ENCODE results near the gene TRIM46.
"Not testable (repeated sequence)": the region's sequence is repeated elsewhere in the genome, so short reads cannot be mapped to it uniquely, and the experiment has no call there.

Gene TRIM46

GRCh38 chr1:155186067-155186793, 12.6 kb downstream of the TRIM46 start:
- DNase-seq (ENCODE audit: insufficient read length, low spot score): no peak
- TF ChIP-seq POU2F2 (IDR thresholded peaks at IDR 0.05; ENCODE audit: low read depth, low read length) (no peak), POLR2AphosphoS5 (IDR thresholded peaks at IDR 0.05; ENCODE audit: low read depth, low read length) (no peak), TAF1 (IDR thresholded peaks at IDR 0.05; ENCODE audit: low read depth, low read length) (no peak), SPI1 (IDR thresholded peaks at IDR 0.05; ENCODE audit: low read depth, low read length) (no peak)
- FAIRE-seq: no peak

GRCh38 chr1:155186794-155187455, 13.3 kb downstream of the TRIM46 start:
- DNase-seq (ENCODE audit: insufficient read length, low spot score) (no peak), FAIRE-seq (no peak)
- TF ChIP-seq PAX5 (IDR thresholded peaks at IDR 0.05; ENCODE audit: insufficient read depth, low read length, severe bottlenecking): no peak
- no peak for TF ChIP-seq POU2F2 (IDR thresholded peaks at IDR 0.05; ENCODE audit: low read depth, low read length)
- no peak for TF ChIP-seq TAF1 (IDR thresholded peaks at IDR 0.05; ENCODE audit: low read depth, low read length)
- TF ChIP-seq POLR2A (IDR thresholded peaks at IDR 0.05; ENCODE audit: low read depth, low read length): no peak
- no peak for TF ChIP-seq SPI1 (IDR thresholded peaks at IDR 0.05; ENCODE audit: low read depth, low read length)
- TF ChIP-seq POLR2AphosphoS5 (IDR thresholded peaks at IDR 0.05; ENCODE audit: low read depth, low read length): no peak

- FAIRE-seq (no peak), DNase-seq (ENCODE audit: insufficient read length, low spot score) (no peak)
- TF ChIP-seq POU2F2 (IDR thresholded peaks at IDR 0.05; ENCODE audit: low read depth, low read length) (no peak), POLR2A (IDR thresholded peaks at IDR 0.05; ENCODE audit: low read depth, low read length) (no peak), PAX5 (IDR thresholded peaks at IDR 0.05; ENCODE audit: insufficient read depth, low read length, severe bottlenecking) (no peak), TAF1 (IDR thresholded peaks at IDR 0.05; ENCODE audit: low read depth, low read length) (no peak), POLR2AphosphoS5 (IDR thresholded peaks at IDR 0.05; ENCODE audit: low read depth, low read length) (no peak)
Observed at GRCh38 chr1:155187456-155187891, 13.8 kb downstream of the TRIM46 start.

GRCh38 chr1:155188268-155188667, 14.6 kb downstream of the TRIM46 start:
- DNase-seq (ENCODE audit: insufficient read length, low spot score) (no peak), FAIRE-seq (no peak)
- no peak for TF ChIP-seq POLR2A (IDR thresholded peaks at IDR 0.05; ENCODE audit: low read depth, low read length)
- no peak for TF ChIP-seq PAX5 (IDR thresholded peaks at IDR 0.05; ENCODE audit: insufficient read depth, low read length, severe bottlenecking)
- TF ChIP-seq POLR2AphosphoS5 (IDR thresholded peaks at IDR 0.05; ENCODE audit: low read depth, low read length): no peak
- TF ChIP-seq SPI1 (IDR thresholded peaks at IDR 0.05; ENCODE audit: low read depth, low read length): no peak

- FAIRE-seq; DNase-seq (ENCODE audit: insufficient read length, low spot score): not testable (repeated sequence)
Observed at GRCh38 chr1:155189926-155190325, 16.3 kb downstream of the TRIM46 start.

- FAIRE-seq (no peak), DNase-seq (ENCODE audit: insufficient read length, low spot score) (no peak)
- TF ChIP-seq POLR2AphosphoS5 (IDR thresholded peaks at IDR 0.05; ENCODE audit: low read depth, low read length) (no peak), POU2F2 (IDR thresholded peaks at IDR 0.05; ENCODE audit: low read depth, low read length) (no peak), POLR2A (IDR thresholded peaks at IDR 0.05; ENCODE audit: low read depth, low read length) (no peak), SPI1 (IDR thresholded peaks at IDR 0.05; ENCODE audit: low read depth, low read length) (no peak), PAX5 (IDR thresholded peaks at IDR 0.05; ENCODE audit: insufficient read depth, low read length, severe bottlenecking) (no peak), TAF1 (IDR thresholded peaks at IDR 0.05; ENCODE audit: low read depth, low read length) (no peak)
Observed at GRCh38 chr1:155191904-155192303, 18.3 kb downstream of the TRIM46 start.

- FAIRE-seq (no peak), DNase-seq (ENCODE audit: insufficient read length, low spot score) (no peak)
- TF ChIP-seq SPI1 (IDR thresholded peaks at IDR 0.05; ENCODE audit: low read depth, low read length) (no peak), POLR2AphosphoS5 (IDR thresholded peaks at IDR 0.05; ENCODE audit: low read depth, low read length) (no peak), PAX5 (IDR thresholded peaks at IDR 0.05; ENCODE audit: insufficient read depth, low read length, severe bottlenecking) (no peak), POU2F2 (IDR thresholded peaks at IDR 0.05; ENCODE audit: low read depth, low read length) (no peak), POLR2A (IDR thresholded peaks at IDR 0.05; ENCODE audit: low read depth, low read length) (no peak), TAF1 (IDR thresholded peaks at IDR 0.05; ENCODE audit: low read depth, low read length) (no peak)
Observed at GRCh38 chr1:155192346-155193274, 19.0 kb downstream of the TRIM46 start.

- DNase-seq (ENCODE audit: insufficient read length, low spot score): peak; percentile 89
- TF ChIP-seq PAX5 (IDR thresholded peaks at IDR 0.05; ENCODE audit: insufficient read depth, low read length, severe bottlenecking) (no peak), POLR2AphosphoS5 (IDR thresholded peaks at IDR 0.05; ENCODE audit: low read depth, low read length) (no peak), SPI1 (IDR thresholded peaks at IDR 0.05; ENCODE audit: low read depth, low read length) (no peak), POLR2A (IDR thresholded peaks at IDR 0.05; ENCODE audit: low read depth, low read length) (no peak), TAF1 (IDR thresholded peaks at IDR 0.05; ENCODE audit: low read depth, low read length) (no peak), POU2F2 (IDR thresholded peaks at IDR 0.05; ENCODE audit: low read depth, low read length) (no peak)
- peak; percentile 87 for FAIRE-seq
Observed at GRCh38 chr1:155193275-155193990, 19.8 kb downstream of the TRIM46 start.

- DNase-seq (ENCODE audit: insufficient read length, low spot score); FAIRE-seq: not testable (repeated sequence)
Observed at GRCh38 chr1:155193991-155194240, 20.3 kb downstream of the TRIM46 start.

Data from GM12891 (cell line).